K562 treated with DMSO at 1 percent for 48 hours (cell line): ENCODE data around the gene RPLP2. TPM values are rescaled to one million over a fixed set of nuclear protein-coding genes. Genes with fewer than 3 reads are reported as not detected.

Source experiments
- total RNA-seq: library from RNA; unstranded; fragments of 300-600 nt; gene quantifications from 2 replicates; pipeline ENCODE4 v1.2.3, GENCODE V29; 2022; ENCODE audit warnings: low replicate concordance; ENCODE audit errors: extremely low read depth

RPLP2 gene
- not detected in 2 replicates for total RNA-seq

DNA sequence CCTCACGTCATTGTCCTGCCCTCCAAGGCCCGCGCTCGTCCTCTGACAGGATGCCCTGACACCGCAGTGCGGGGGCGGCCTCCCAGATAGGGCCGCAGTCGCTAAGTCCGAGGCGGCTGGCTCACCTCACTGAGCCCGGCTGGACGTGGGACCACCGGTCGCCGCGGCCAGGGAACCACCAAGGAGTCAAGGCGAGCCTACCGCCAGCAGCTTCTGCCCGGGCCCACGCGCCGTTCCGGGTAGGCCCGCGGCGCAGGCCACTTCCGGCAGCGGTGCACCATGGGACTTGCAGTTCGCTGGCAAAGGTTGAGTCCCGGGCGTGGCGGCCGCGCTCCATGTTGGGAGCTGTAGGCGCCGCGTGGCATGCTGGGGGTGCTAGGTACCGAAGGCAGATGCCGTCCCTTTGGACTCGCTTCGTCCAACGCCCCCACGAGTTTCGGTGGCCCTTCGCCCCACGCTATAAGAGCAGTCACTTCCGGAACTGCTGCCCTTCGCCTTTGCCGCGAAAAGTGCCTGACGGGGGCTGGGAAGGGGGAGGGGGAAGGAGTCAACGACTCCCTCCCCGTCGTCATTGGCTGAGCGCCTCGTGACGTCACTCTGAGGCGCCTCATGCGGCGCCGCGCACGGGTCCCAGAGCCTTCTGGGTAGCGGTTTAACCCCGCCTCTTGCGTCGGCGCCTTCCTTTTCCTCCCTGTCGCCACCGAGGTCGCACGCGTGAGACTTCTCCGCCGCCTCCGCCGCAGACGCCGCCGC lies at the start of gene RPLP2:
Gene RPLP2 (plus strand): TSS at position 681 of the 753 bp plus-strand sequence. CDS start 268 bp downstream, outside the sequence.

GRCh38 chr11:777288-778255 lies 32.2 kb upstream of the RPLP2 start, which contains the start of gene GATD1:
Gene GATD1, minus strand, starts transcription at chr11:777487. Its CDS starts 25 bp downstream, at chr11:777462.

DNA sequence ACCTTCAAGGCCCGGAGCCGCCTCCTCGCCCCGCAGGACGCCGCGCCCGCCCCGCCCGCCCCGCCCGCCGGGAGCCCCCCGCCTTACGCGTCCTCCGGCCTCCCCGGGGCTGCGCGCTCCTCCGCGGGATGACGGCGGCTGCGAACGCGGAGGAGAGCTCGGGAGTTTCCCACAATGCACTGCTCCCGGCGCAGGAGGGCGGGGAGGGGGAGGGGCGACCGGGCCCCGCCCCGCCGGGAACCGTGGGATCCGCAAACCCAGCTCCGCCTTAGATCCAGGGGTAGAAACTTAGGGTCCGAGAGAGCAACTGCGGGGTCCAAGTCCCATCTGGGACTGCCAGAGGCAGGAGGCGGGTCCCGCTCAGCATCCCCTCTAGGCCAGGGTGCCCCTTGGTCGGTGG lies 19.8 kb upstream of the RPLP2 start, which contains the start of gene CEND1:
Gene CEND1 (minus strand): TSS at position 148 of the 400 bp plus-strand sequence. CDS start 1,514 bp downstream, outside the sequence.

GRCh38 chr11:798093-798713 lies 11.6 kb upstream of the RPLP2 start, which contains the start of gene SLC25A22:
Gene SLC25A22, minus strand, starts transcription at chr11:798281. Its CDS starts 3,275 bp downstream, at chr11:795006.

DNA sequence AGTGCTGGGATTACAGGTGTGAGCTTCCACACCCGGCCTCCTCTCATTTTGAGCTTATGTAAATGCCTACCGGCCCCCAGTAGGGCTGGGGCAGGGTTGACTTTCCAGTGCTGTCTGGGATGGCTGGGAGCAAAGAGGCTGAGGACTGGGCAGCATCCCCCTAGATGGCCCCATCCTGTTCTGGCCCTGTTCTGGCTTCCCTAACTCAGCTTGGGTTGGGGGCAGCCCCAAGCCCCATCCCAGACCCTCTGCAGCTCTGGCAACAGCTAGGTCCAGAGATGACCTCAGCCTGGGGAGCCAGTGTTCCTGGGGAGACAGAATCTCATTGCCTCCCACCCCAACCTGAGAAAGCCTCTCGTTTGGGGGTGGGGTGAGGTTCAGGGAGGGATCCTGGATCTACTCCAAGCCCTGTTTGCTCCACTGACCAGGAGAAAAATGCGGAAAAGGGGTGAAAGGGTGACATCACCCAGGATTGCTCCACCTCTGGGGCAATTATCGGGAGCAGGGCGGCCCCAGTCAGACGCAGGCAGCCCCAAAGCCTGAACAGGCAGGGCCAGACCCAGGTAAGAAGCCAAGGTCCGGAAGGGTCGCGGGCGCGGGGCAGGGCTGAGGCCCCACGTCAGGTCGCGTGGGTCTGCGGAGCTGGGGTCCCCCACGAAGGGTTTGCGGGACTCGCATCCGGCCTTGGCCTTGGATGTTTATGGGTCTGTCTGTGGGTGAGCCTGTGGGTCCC lies 8.8 kb downstream of the RPLP2 start, which contains the start of gene PNPLA2:
Gene PNPLA2 (plus strand): TSS at position 519 of the 733 bp plus-strand sequence. CDS start 805 bp downstream, outside the sequence.

GRCh38 chr11:827897-828192 lies 18.1 kb downstream of the RPLP2 start, which contains the start of gene CRACR2B:
Gene CRACR2B, plus strand, starts transcription at chr11:827919. Its CDS starts 689 bp downstream, at chr11:828608.

DNA sequence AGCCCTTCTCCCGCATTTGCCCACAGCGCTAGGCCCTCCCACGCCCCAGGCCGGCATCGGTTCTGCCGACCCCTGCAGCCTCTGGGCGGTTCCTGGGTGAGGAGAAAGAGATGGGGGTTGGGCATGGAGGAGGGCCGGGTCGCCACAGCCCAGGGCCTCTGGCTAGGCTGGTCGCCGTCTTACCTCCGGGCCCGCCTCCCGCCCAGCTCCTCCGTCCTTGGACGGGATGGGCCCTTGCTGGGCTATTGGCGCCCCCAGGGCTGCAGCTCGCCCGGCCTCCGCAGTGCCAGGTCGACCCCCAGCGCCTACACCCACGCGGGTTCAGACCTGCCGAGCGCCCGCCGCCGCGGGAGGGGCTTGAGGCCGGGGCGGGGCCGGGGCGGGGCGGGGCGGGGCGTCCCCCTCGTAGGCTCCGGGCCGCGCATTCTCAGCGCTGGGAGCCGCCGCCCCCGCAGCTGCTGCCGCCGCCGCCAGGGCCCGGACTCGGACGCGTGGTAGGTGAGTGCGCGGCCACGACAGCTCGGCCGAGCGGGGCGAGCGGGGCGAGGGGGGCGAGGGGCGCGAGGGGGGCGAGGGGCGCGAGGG lies 22.9 kb downstream of the RPLP2 start, which contains the start of gene CD151:
Gene CD151 (plus strand): TSS at position 424 of the 585 bp plus-strand sequence. CDS start 3,118 bp downstream, outside the sequence.

DNA sequence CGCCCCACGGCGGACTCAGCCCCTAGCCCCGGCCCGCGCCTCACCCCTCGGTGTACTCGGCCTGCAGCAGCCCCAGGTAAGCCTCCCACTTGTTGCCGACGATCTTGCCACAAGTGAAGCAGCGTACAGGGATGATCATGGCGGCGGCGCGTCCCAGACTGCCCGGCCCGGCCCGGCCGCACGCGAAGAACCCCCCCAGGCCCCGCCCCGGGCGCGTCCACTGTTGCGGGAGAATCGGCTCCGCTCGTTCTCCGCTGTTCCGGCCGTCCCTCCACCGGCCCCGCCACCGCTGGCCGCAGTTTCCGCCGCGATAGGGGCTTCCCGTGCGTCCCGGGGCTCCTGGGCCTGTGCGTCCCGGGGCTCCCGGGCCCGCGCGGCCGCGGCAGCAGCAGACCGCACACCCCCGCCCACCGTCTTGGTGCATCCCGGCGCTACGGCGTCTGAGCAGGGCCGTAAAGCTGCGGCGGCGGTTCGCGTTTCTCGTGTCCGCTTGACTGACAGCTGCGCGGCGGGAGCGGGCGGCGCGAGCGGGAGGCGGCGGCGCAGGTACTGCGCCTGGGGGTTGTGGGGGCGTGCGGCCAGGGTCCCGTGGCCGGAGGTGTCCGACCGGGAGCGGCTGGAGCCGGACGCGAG lies 32.7 kb downstream of the RPLP2 start, which contains the start of the genes POLR2L and TSPAN4:
Gene POLR2L (minus strand): TSS at position 160 of the 633 bp plus-strand sequence. CDS start 21 bp downstream, at position 139.
Gene TSPAN4 (plus strand): TSS at position 483 of the 633 bp plus-strand sequence. CDS start 7,453 bp downstream, outside the sequence.

Other genes starting within 250 kb of the RPLP2 start
- gene LMNTD2, start 249.2 kb upstream of the RPLP2 start, total RNA-seq: not detected in 2 replicates
- not detected in 2 replicates for gene RASSF7, start 249.0 kb upstream of the RPLP2 start, total RNA-seq
- not detected in 2 replicates for gene PHRF1, start 233.5 kb upstream of the RPLP2 start, total RNA-seq
- not detected in 2 replicates for gene IRF7, start 194.0 kb upstream of the RPLP2 start, total RNA-seq
- gene CDHR5, start 185.0 kb upstream of the RPLP2 start, total RNA-seq: not detected in 2 replicates
- not detected in 2 replicates for gene SCT, start 182.8 kb upstream of the RPLP2 start, total RNA-seq
- not detected in 2 replicates for gene DRD4, start 172.7 kb upstream of the RPLP2 start, total RNA-seq
- gene DEAF1, start 114.7 kb upstream of the RPLP2 start, total RNA-seq: not detected in 2 replicates
- gene TMEM80, start 114.2 kb upstream of the RPLP2 start, total RNA-seq: not detected in 2 replicates
- gene EPS8L2, start 103.7 kb upstream of the RPLP2 start, total RNA-seq: not detected in 2 replicates
- gene TALDO1, start 62.5 kb upstream of the RPLP2 start, total RNA-seq: 394 TPM in 1 of 2 replicates, not detected in the other
- not detected in 2 replicates for gene GATD1, start 32.5 kb upstream of the RPLP2 start, total RNA-seq
- gene CEND1, start 19.9 kb upstream of the RPLP2 start, total RNA-seq: not detected in 2 replicates
- gene SLC25A22, start 11.7 kb upstream of the RPLP2 start, total RNA-seq: not detected in 2 replicates
- not detected in 2 replicates for gene PIDD1, start 4.7 kb upstream of the RPLP2 start, total RNA-seq
- 265 TPM in 1 of 2 replicates, not detected in the other for gene PNPLA2, start 8.9 kb downstream of the RPLP2 start, total RNA-seq
- gene CRACR2B, start 18.0 kb downstream of the RPLP2 start, total RNA-seq: not detected in 2 replicates
- gene CD151, start 23.0 kb downstream of the RPLP2 start, total RNA-seq: 775 TPM in 1 of 2 replicates, not detected in the other
- not detected in 2 replicates for gene POLR2L, start 32.6 kb downstream of the RPLP2 start, total RNA-seq
- gene TSPAN4, start 32.9 kb downstream of the RPLP2 start, total RNA-seq: not detected in 2 replicates
- not detected in 2 replicates for gene CHID1, start 100.8 kb downstream of the RPLP2 start, total RNA-seq
- gene AP2A2, start 115.9 kb downstream of the RPLP2 start, total RNA-seq: not detected in 2 replicates
- gene MUC6, start 226.8 kb downstream of the RPLP2 start, total RNA-seq: not detected in 2 replicates